PC-9 (cell line): ENCODE results near the gene IQGAP1.

Experiments
- EZH2 ChIP-seq: fragments of 200-600 bp; sonication (generic); IDR thresholded peaks from 2 replicates; pipeline ENCODE4 v1.8.0; 2017; ENCODE audit warnings: antibody characterized with exemption, low read depth
- TF ChIP-seq, protein P1 (sequence below): fragments of 200-600 bp; sonication (generic); conservative IDR thresholded peaks from 2 replicates; pipeline ENCODE4 v1.6.1; 2017; ENCODE audit warnings: mixed run types, antibody characterized with exemption, mild to moderate bottlenecking, moderate library complexity

GRCh38 chr15:90379263-90379662 lies 8.8 kb upstream of the IQGAP1 start:
- TF ChIP-seq, protein P1, sequence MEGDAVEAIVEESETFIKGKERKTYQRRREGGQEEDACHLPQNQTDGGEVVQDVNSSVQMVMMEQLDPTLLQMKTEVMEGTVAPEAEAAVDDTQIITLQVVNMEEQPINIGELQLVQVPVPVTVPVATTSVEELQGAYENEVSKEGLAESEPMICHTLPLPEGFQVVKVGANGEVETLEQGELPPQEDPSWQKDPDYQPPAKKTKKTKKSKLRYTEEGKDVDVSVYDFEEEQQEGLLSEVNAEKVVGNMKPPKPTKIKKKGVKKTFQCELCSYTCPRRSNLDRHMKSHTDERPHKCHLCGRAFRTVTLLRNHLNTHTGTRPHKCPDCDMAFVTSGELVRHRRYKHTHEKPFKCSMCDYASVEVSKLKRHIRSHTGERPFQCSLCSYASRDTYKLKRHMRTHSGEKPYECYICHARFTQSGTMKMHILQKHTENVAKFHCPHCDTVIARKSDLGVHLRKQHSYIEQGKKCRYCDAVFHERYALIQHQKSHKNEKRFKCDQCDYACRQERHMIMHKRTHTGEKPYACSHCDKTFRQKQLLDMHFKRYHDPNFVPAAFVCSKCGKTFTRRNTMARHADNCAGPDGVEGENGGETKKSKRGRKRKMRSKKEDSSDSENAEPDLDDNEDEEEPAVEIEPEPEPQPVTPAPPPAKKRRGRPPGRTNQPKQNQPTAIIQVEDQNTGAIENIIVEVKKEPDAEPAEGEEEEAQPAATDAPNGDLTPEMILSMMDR, result no peak
- no peak for TF ChIP-seq EZH2
